ENCODE measurements around the gene GFRA1.

Gene GFRA1

GRCh38 chr10:116125180-116125579 lies 147.8 kb downstream of the GFRA1 start:
- DNase-seq (ENCODE audit: low spot score) = no peak

- no peak for DNase-seq (ENCODE audit: low spot score)
These were observed 148.2 kb downstream of the GFRA1 start for GRCh38 chr10:116124777-116125176.

- no peak for DNase-seq (ENCODE audit: low spot score)
These were observed 150.3 kb downstream of the GFRA1 start for GRCh38 chr10:116122664-116123063.

- no peak for DNase-seq (ENCODE audit: low spot score)
These were observed 151.1 kb downstream of the GFRA1 start for GRCh38 chr10:116121640-116122525.

GRCh38 chr10:116120688-116121455 lies 152.1 kb downstream of the GFRA1 start:
- DNase-seq (ENCODE audit: low spot score) = no peak

GRCh38 chr10:116118847-116119246 lies 154.2 kb downstream of the GFRA1 start:
- no peak for DNase-seq (ENCODE audit: low spot score)

GRCh38 chr10:116115797-116116196 lies 157.2 kb downstream of the GFRA1 start:
- no peak for DNase-seq (ENCODE audit: low spot score)

GRCh38 chr10:116115036-116115641 lies 157.9 kb downstream of the GFRA1 start:
- DNase-seq (ENCODE audit: low spot score) = no peak

- no peak for DNase-seq (ENCODE audit: low spot score)
These were observed 159.1 kb downstream of the GFRA1 start for GRCh38 chr10:116113721-116114501.

- no peak for DNase-seq (ENCODE audit: low spot score)
These were observed 160.5 kb downstream of the GFRA1 start for GRCh38 chr10:116112232-116113231.

GRCh38 chr10:116111483-116112095 lies 161.4 kb downstream of the GFRA1 start:
- DNase-seq (ENCODE audit: low spot score) = no peak

GRCh38 chr10:116110736-116111135 lies 162.3 kb downstream of the GFRA1 start:
- no peak for DNase-seq (ENCODE audit: low spot score)

- DNase-seq (ENCODE audit: low spot score) = no peak
These were observed 163.1 kb downstream of the GFRA1 start for GRCh38 chr10:116109881-116110280.

- no peak for DNase-seq (ENCODE audit: low spot score)
These were observed 163.5 kb downstream of the GFRA1 start for GRCh38 chr10:116109481-116109880.

GRCh38 chr10:116108095-116108494 lies 164.9 kb downstream of the GFRA1 start:
- no peak for DNase-seq (ENCODE audit: low spot score)

- DNase-seq (ENCODE audit: low spot score) = no peak
These were observed 166.4 kb downstream of the GFRA1 start for GRCh38 chr10:116106611-116107010.

- no peak for DNase-seq (ENCODE audit: low spot score)
These were observed 167.7 kb downstream of the GFRA1 start for GRCh38 chr10:116105264-116105663.

GRCh38 chr10:116104210-116104932 lies 168.6 kb downstream of the GFRA1 start:
- DNase-seq (ENCODE audit: low spot score) = no peak

GRCh38 chr10:116103668-116104067 lies 169.3 kb downstream of the GFRA1 start:
- no peak for DNase-seq (ENCODE audit: low spot score)

Data from hematopoietic multipotent progenitor cell treated with erythropoietin and hydrocortisone succinate and interleukin-3 and kit ligand, for 15 days (in vitro differentiated cells).